Keratinocyte (primary cell): ENCODE data around the gene SIX3. TPM values are rescaled to one million over a fixed set of nuclear protein-coding genes. Genes with fewer than 3 reads are reported as not detected.

Experiments
- DNase-seq: peaks from one replicate; pipeline ENCODE4 v3.0.0-alpha.2; 2011; ENCODE audit warnings: low read depth, missing footprints, low spot score
- FAIRE-seq: peaks from 2 replicates; lab custom pipeline; 2011; peaks lifted over from hg19 to GRCh38; lab: Jason Lieb, UNC
- H2AFZ ChIP-seq: 2 replicates; pipeline ENCODE4 v1.6.0; 2012; ENCODE audit warnings: low read length, control low read depth, inconsistent platforms; ENCODE audit not compliant: control insufficient read depth
- H3K27ac ChIP-seq: 2 replicates; pipeline ENCODE4 v1.5.1; 2011; ENCODE audit warnings: low read length; ENCODE audit not compliant: control insufficient read depth, insufficient read depth
- H3K27me3 ChIP-seq: 3 replicates; pipeline ENCODE4 v1.6.0; 2011; ENCODE audit warnings: low read length; ENCODE audit not compliant: control insufficient read depth, insufficient read depth; ENCODE audit errors: extremely low read depth
- H3K36me3 ChIP-seq, 2 experiments: 2 replicates in 1 of 2; 3 replicates in 1 of 2; pipeline ENCODE4 v1.5.1; 2011; ENCODE audit warnings: low read length in 2 of 2, mild to moderate bottlenecking in 1 of 2; ENCODE audit not compliant: control insufficient read depth in 2 of 2, insufficient read depth in 2 of 2; ENCODE audit errors: extremely low read depth in 1 of 2
- H3K4me1 ChIP-seq: 3 replicates; pipeline ENCODE4 v1.5.1; 2011; ENCODE audit warnings: low read length; ENCODE audit not compliant: control insufficient read depth, insufficient read depth; ENCODE audit errors: extremely low read depth
- H3K4me2 ChIP-seq: 3 replicates; pipeline ENCODE4 v1.6.0; 2011; ENCODE audit warnings: low read depth, low read length; ENCODE audit not compliant: control insufficient read depth, insufficient read depth; ENCODE audit errors: extremely low read depth
- H3K4me3 ChIP-seq, 3 experiments: fragments of 200-600 bp in 1 of 3; sonication (generic) in 1 of 3; 2 replicates in 2 of 3; 3 replicates in 1 of 3; pipeline ENCODE4 v1.5.1; 2011 to 2016; ENCODE audit warnings: low read length in 3 of 3, mild to moderate bottlenecking in 3 of 3, control low read depth in 2 of 3, inconsistent platforms in 1 of 3, low read depth in 1 of 3, mixed read lengths in 1 of 3, mixed run types in 1 of 3, moderate library complexity in 1 of 3; ENCODE audit not compliant: control insufficient read depth in 2 of 3, insufficient read depth in 2 of 3; ENCODE audit errors: extremely low read depth in 1 of 3
- H3K79me2 ChIP-seq: 2 replicates; pipeline ENCODE4 v1.6.0; 2012; ENCODE audit warnings: low read length; ENCODE audit not compliant: control insufficient read depth, insufficient read depth
- H3K9ac ChIP-seq: 3 replicates; pipeline ENCODE4 v1.6.0; 2011; ENCODE audit warnings: low read length; ENCODE audit not compliant: control insufficient read depth, insufficient read depth; ENCODE audit errors: extremely low read depth
- H3K9me1 ChIP-seq: 3 replicates; pipeline ENCODE4 v1.6.0; 2011; ENCODE audit warnings: low read length; ENCODE audit not compliant: control insufficient read depth, insufficient read depth; ENCODE audit errors: extremely low read depth
- H3K9me3 ChIP-seq: 2 replicates; pipeline ENCODE4 v1.5.1; 2012; ENCODE audit warnings: low read depth, low read length; ENCODE audit not compliant: control insufficient read depth
- H4K20me1 ChIP-seq: 3 replicates; pipeline ENCODE4 v1.6.0; 2011; ENCODE audit warnings: low read length; ENCODE audit not compliant: control insufficient read depth, insufficient read depth; ENCODE audit errors: extremely low read depth
- EZH2 ChIP-seq: IDR thresholded peaks from one replicate; pipeline ENCODE4 v1.6.1; 2012; ENCODE audit warnings: inconsistent platforms, mild to moderate bottlenecking, low read length, moderate library complexity
- dilution Hi-C: fragments of 300-500 bp; cut with MboI; formaldehyde crosslinking; loops from one replicate; pipeline ENCODE4 v1.7.0; 2020; ENCODE audit warnings: low sequenced_read_pairs; ENCODE audit not compliant: extremely low pct_ligation_motif_present
- polyA plus RNA-seq, 5 experiments: library from polyadenylated mRNA; depleted of rRNA in 3 of 5; stranded (reverse) in 3 of 5; stranded (forward) in 1 of 5; unstranded in 1 of 5; fragments of >200 nt; gene quantifications; 1 replicate in 1 of 5; 2 replicates in 3 of 5; 3 replicates in 1 of 5; pipeline versions ENCODE4 v1.2.1 to v1.2.3, GENCODE V29; 2011 to 2012; ENCODE audit warnings: missing spikeins in 2 of 5, low read depth in 1 of 5, low replicate concordance in 1 of 5
- TF ChIP-seq, protein P1 (sequence below), 3 experiments: IDR thresholded peaks in 1 of 3; conservative IDR thresholded peaks in 1 of 3; optimal IDR thresholded peaks in 1 of 3; 2 replicates in 2 of 3; 3 replicates in 1 of 3; pipeline versions ENCODE3 to v1.5.1; 2011; ENCODE audit warnings: low read length in 3 of 3, mild to moderate bottlenecking in 3 of 3, moderate library complexity in 2 of 3, control low read depth in 1 of 3, inconsistent platforms in 1 of 3; ENCODE audit not compliant: insufficient read depth in 2 of 3; ENCODE audit errors: extremely low read depth in 1 of 3

Gene SIX3
- polyA plus RNA-seq, 1 donor (not counting 4 experiments of a cell fraction or from before 2014, with no cell fraction given) = not detected

- Histone ChIP-seq H4K20me1 (no peaks in the 10 kb centered on the region), H3K4me1 (peaks cover 9% of the 10 kb centered on the region), H3K27ac (no peak overlapping the region), H3K4me3 (no peak overlapping the region), H3K9me1 (no peaks in the 10 kb centered on the region), H3K9me3 (no peaks in the 10 kb centered on the region), H3K27me3 (peaks cover 80% of the 10 kb centered on the region), H2AFZ (no peak overlapping the region), H3K4me2 (no peak overlapping the region), H3K9ac (no peak overlapping the region), H3K79me2 (no peaks in the 10 kb centered on the region), H3K36me3 (no peaks in the 10 kb centered on the region)
- DNase-seq (no peak), FAIRE-seq (no peak)
- dilution Hi-C loops = no loop called here
- no peak for TF ChIP-seq EZH2
- TF ChIP-seq, protein P1, sequence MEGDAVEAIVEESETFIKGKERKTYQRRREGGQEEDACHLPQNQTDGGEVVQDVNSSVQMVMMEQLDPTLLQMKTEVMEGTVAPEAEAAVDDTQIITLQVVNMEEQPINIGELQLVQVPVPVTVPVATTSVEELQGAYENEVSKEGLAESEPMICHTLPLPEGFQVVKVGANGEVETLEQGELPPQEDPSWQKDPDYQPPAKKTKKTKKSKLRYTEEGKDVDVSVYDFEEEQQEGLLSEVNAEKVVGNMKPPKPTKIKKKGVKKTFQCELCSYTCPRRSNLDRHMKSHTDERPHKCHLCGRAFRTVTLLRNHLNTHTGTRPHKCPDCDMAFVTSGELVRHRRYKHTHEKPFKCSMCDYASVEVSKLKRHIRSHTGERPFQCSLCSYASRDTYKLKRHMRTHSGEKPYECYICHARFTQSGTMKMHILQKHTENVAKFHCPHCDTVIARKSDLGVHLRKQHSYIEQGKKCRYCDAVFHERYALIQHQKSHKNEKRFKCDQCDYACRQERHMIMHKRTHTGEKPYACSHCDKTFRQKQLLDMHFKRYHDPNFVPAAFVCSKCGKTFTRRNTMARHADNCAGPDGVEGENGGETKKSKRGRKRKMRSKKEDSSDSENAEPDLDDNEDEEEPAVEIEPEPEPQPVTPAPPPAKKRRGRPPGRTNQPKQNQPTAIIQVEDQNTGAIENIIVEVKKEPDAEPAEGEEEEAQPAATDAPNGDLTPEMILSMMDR (optimal IDR thresholded peaks at IDR 0.05 in 1 of 3, IDR thresholded peaks at IDR 0.05 in 1 of 3, conservative IDR thresholded peaks at IDR 0.05 in 1 of 3; ENCODE audit: extremely low read depth in 1 of 3, insufficient read depth in 2 of 3, low read length in 3 of 3) = no peak
Measured at GRCh38 chr2:44948565-44949328, 7.2 kb downstream of the SIX3 start.

- TF ChIP-seq EZH2 = peak; percentile 37
- TF ChIP-seq, protein P1 (optimal IDR thresholded peaks at IDR 0.05 in 1 of 3, IDR thresholded peaks at IDR 0.05 in 1 of 3, conservative IDR thresholded peaks at IDR 0.05 in 1 of 3; ENCODE audit: extremely low read depth in 1 of 3, insufficient read depth in 2 of 3, low read length in 3 of 3) = no peak
Measured at GRCh38 chr2:44949329-44950151, 8.0 kb downstream of the SIX3 start.

More at GRCh38 chr2:44949329-44950151, 8.0 kb downstream of the SIX3 start:
- H3K9me3 ChIP-seq = no peaks in the 10 kb centered on the region
- H3K4me1 ChIP-seq = peaks cover 9% of the 10 kb centered on the region
- FAIRE-seq (no peak), DNase-seq (no peak)
- peaks cover 80% of the 10 kb centered on the region for H3K27me3 ChIP-seq
- dilution Hi-C loops = loop anchor here (25.0 kb wide), 1 partner anchor 462 kb away; no protein-coding TSS in a partner anchor
- H3K4me2 ChIP-seq = peak overlapping the region; percentile 18
- H3K36me3 ChIP-seq = no peaks in the 10 kb centered on the region
- H3K9ac ChIP-seq = no peak overlapping the region
- no peak overlapping the region for H2AFZ ChIP-seq
- H4K20me1 ChIP-seq = no peaks in the 10 kb centered on the region
- no peaks in the 10 kb centered on the region for H3K79me2 ChIP-seq
- peak overlapping the region in 1 of 3 experiments; percentile 17 for H3K4me3 ChIP-seq
- H3K9me1 ChIP-seq = no peaks in the 10 kb centered on the region
- H3K27ac ChIP-seq = no peak overlapping the region
